Neutrophil (primary cell): Measurements from ENCODE around the gene ENKD1.
A peak's percentile ranks its signal among the peaks of the same experiment; 100 is the strongest.

Source experiments
- H3K27ac ChIP-seq: fragments of 200-600 bp; sonication (generic); 2 replicates; pipeline ENCODE4 v1.5.1; 2016; ENCODE audit warnings: mild to moderate bottlenecking, moderate library complexity
- H3K27me3 ChIP-seq: fragments of 200-600 bp; sonication (generic); 2 replicates; pipeline ENCODE4 v1.6.0; 2016; ENCODE audit warnings: mild to moderate bottlenecking
- H3K36me3 ChIP-seq: fragments of 200-600 bp; sonication (generic); 2 replicates; pipeline ENCODE4 v1.5.1; 2017
- H3K4me1 ChIP-seq, 2 experiments: fragments of 200-600 bp in 1 of 2; sonication (generic) in 1 of 2; 1 replicate in 1 of 2; 2 replicates in 1 of 2; pipeline versions ENCODE4 v1.5.1 to v1.6.1; 2013 to 2016; ENCODE audit warnings: low read depth in 1 of 2, low read length in 1 of 2, mild to moderate bottlenecking in 1 of 2, moderate library complexity in 1 of 2; ENCODE audit not compliant: control insufficient read depth in 1 of 2, insufficient read depth in 1 of 2
- H3K4me3 ChIP-seq, 2 experiments: fragments of 200-600 bp in 1 of 2; sonication (generic) in 1 of 2; 1 replicate in 1 of 2; 2 replicates in 1 of 2; pipeline ENCODE4 v1.5.1; 2013 to 2016; ENCODE audit warnings: low read depth in 1 of 2, low read length in 1 of 2, mild to moderate bottlenecking in 1 of 2, moderate library complexity in 1 of 2
- H3K9me3 ChIP-seq: fragments of 200-600 bp; sonication (generic); 2 replicates; pipeline ENCODE4 v1.5.1; 2016
- CTCF ChIP-seq: fragments of 200-600 bp; sonication (generic); IDR thresholded peaks from 2 replicates; pipeline ENCODE4 v1.5.1; 2016; ENCODE audit warnings: antibody characterized with exemption

ENKD1 gene

GRCh38 chr16:67673712-67674580 is 7.4 kb upstream of the ENKD1 start:
- Histone ChIP-seq H3K9me3 (no peaks in the 10 kb centered on the region), H3K4me3 (peak overlapping the region; percentile 2 to 45), H3K36me3 (peaks cover 19% of the 10 kb centered on the region), H3K27me3 (no peaks in the 10 kb centered on the region), H3K4me1 (peaks cover 38 to 40% of the 10 kb centered on the region in 2 experiments), H3K27ac (peak overlapping the region; percentile 93)
- TF ChIP-seq CTCF: no peak

GRCh38 chr16:67672739-67673662 is 6.5 kb upstream of the ENKD1 start:
- peaks cover 46 to 49% of the 10 kb centered on the region in 2 experiments for H3K4me1 ChIP-seq
- peak overlapping the region; percentile 93 for H3K27ac ChIP-seq
- peak overlapping the region; percentile 2 to 45 for H3K4me3 ChIP-seq
- H3K9me3 ChIP-seq: no peaks in the 10 kb centered on the region
- peaks cover 19% of the 10 kb centered on the region for H3K36me3 ChIP-seq
- peak; percentile 86 for TF ChIP-seq CTCF
- H3K27me3 ChIP-seq: no peaks in the 10 kb centered on the region

GRCh38 chr16:67672306-67672705 is 5.8 kb upstream of the ENKD1 start:
- peaks cover 52 to 56% of the 10 kb centered on the region in 2 experiments for H3K4me1 ChIP-seq
- no peak for TF ChIP-seq CTCF

GRCh38 chr16:67669499-67670101 is 3.0 kb upstream of the ENKD1 start:
- Histone ChIP-seq H3K36me3 (no peaks in the 10 kb centered on the region), H3K4me1 (peaks cover 62 to 65% of the 10 kb centered on the region in 2 experiments), H3K4me3 (peak overlapping the region in 1 of 2 experiments; percentile 15), H3K9me3 (no peaks in the 10 kb centered on the region), H3K27me3 (no peaks in the 10 kb centered on the region), H3K27ac (peak overlapping the region; percentile 85)
- TF ChIP-seq CTCF: no peak

More at GRCh38 chr16:67672306-67672705, 5.8 kb upstream of the ENKD1 start:
- H3K4me3 ChIP-seq: no peak overlapping the region
- H3K27ac ChIP-seq: peak overlapping the region; percentile 93
- no peaks in the 10 kb centered on the region for H3K27me3 ChIP-seq
- H3K9me3 ChIP-seq: no peaks in the 10 kb centered on the region
- H3K36me3 ChIP-seq: peaks cover 13% of the 10 kb centered on the region

GRCh38 chr16:67668495-67669157 is 2.1 kb upstream of the ENKD1 start:
- H3K27ac ChIP-seq: peak overlapping the region; percentile 85
- H3K9me3 ChIP-seq: no peaks in the 10 kb centered on the region
- no peaks in the 10 kb centered on the region for H3K36me3 ChIP-seq
- no peak for TF ChIP-seq CTCF
- peaks cover 53 to 55% of the 10 kb centered on the region in 2 experiments for H3K4me1 ChIP-seq
- H3K4me3 ChIP-seq: peak overlapping the region in 1 of 2 experiments; percentile 15
- no peaks in the 10 kb centered on the region for H3K27me3 ChIP-seq
